HepG2 (cell line): Measurements from ENCODE around the gene CGNL1. TPM values are rescaled to one million over a fixed set of nuclear protein-coding genes. Genes with fewer than 3 reads are reported as not detected.

Experiments used
- ATAD3A ChIP-seq: sonication (generic); formaldehyde crosslinking; IDR thresholded peaks from 2 replicates; pipeline ENCODE4 v1.4.0; 2020; ENCODE audit warnings: missing genetic modification reagents
- ATF1 ChIP-seq: IDR thresholded peaks from 2 replicates; pipeline ENCODE4 v1.6.1; 2016; ENCODE audit warnings: mild to moderate bottlenecking, control low read depth
- HMGXB3 ChIP-seq: sonication (generic); formaldehyde crosslinking; IDR thresholded peaks from 2 replicates; pipeline ENCODE4 v1.4.0; 2020; ENCODE audit warnings: missing genetic modification reagents, borderline replicate concordance
- MTF1 ChIP-seq: sonication (generic); formaldehyde crosslinking; IDR thresholded peaks from 2 replicates; pipeline ENCODE4 v1.5.0; 2020; ENCODE audit warnings: missing genetic modification reagents
- MYNN ChIP-seq: sonication (generic); formaldehyde crosslinking; IDR thresholded peaks from 2 replicates; pipeline ENCODE4 v1.4.0; 2020; ENCODE audit warnings: mild to moderate bottlenecking, low read depth, missing genetic modification reagents
- NCOA2 ChIP-seq: sonication (generic); formaldehyde crosslinking; IDR thresholded peaks from 2 replicates; pipeline ENCODE4 v1.8.0; 2022; ENCODE audit warnings: inconsistent platforms
- NFYB ChIP-seq: sonication (generic); formaldehyde crosslinking; IDR thresholded peaks from 2 replicates; pipeline ENCODE4 v1.4.0; 2020; ENCODE audit warnings: missing genetic modification reagents
- RFXANK ChIP-seq: IDR thresholded peaks from 2 replicates; pipeline ENCODE4 v1.6.1; 2016
- SALL2 ChIP-seq: sonication (generic); formaldehyde crosslinking; IDR thresholded peaks from 2 replicates; pipeline ENCODE4 v1.8.1; 2023; ENCODE audit warnings: mild to moderate bottlenecking, missing genetic modification reagents, inconsistent platforms
- TCF7 ChIP-seq: sonication (generic); IDR thresholded peaks from 2 replicates; pipeline ENCODE4 v1.6.1; 2016; ENCODE audit warnings: antibody characterized with exemption, low read depth
- TP53 ChIP-seq: sonication (generic); formaldehyde crosslinking; conservative IDR thresholded peaks from 2 replicates; pipeline ENCODE4 v1.4.0; 2020; ENCODE audit warnings: missing genetic modification reagents
- ZBTB39 ChIP-seq: sonication (generic); formaldehyde crosslinking; IDR thresholded peaks from 2 replicates; pipeline ENCODE4 v1.5.0; 2020; ENCODE audit warnings: missing genetic modification reagents
- ZNF276 ChIP-seq: sonication (generic); formaldehyde crosslinking; IDR thresholded peaks from 2 replicates; pipeline ENCODE4 v1.4.0; 2020; ENCODE audit warnings: mild to moderate bottlenecking, low read depth, missing genetic modification reagents
- ZNF329 ChIP-seq: sonication (generic); formaldehyde crosslinking; IDR thresholded peaks from 2 replicates; pipeline ENCODE4 v1.9.0; 2021; ENCODE audit warnings: low read depth, mild to moderate bottlenecking, missing genetic modification reagents
- ZNF354B ChIP-seq: sonication (generic); formaldehyde crosslinking; IDR thresholded peaks from 2 replicates; pipeline ENCODE4 v1.8.0; 2022; ENCODE audit warnings: mild to moderate bottlenecking, missing genetic modification reagents
- ZNF770 ChIP-seq: sonication (generic); formaldehyde crosslinking; IDR thresholded peaks from 2 replicates; pipeline ENCODE4 v1.5.0; 2020; ENCODE audit warnings: mild to moderate bottlenecking, missing genetic modification reagents
- ZZZ3 ChIP-seq: sonication (generic); formaldehyde crosslinking; IDR thresholded peaks from 2 replicates; pipeline ENCODE4 v1.4.0; 2020; ENCODE audit warnings: missing genetic modification reagents, mild to moderate bottlenecking, borderline replicate concordance
- polyA plus RNA-seq, 8 experiments: library from polyadenylated mRNA; depleted of rRNA in 3 of 8; stranded (reverse) in 7 of 8; unstranded in 1 of 8; fragments of >200 nt; fragmentation: Illumina TruSeq in 4 of 8; extraction: Trizol in 4 of 8; gene quantifications; 2 replicates each; pipeline versions ENCODE4 v1.2.1 to v1.2.3, GENCODE V29; 2011 to 2016; ENCODE audit warnings: low read depth in 4 of 8, missing spikeins in 1 of 8, mixed read lengths in 1 of 8; ENCODE audit not compliant: insufficient read depth in 1 of 8
- total RNA-seq, 5 experiments: library from RNA; depleted of rRNA; stranded (reverse); fragments of >200 nt; fragmentation: Illumina TruSeq; extraction: Trizol; gene quantifications; 2 replicates each; pipeline ENCODE4 v1.2.3, GENCODE V29; 2016; ENCODE audit warnings: low read depth in 1 of 5
- TF ChIP-seq, protein P1 (sequence below): sonication (generic); formaldehyde crosslinking; IDR thresholded peaks from 2 replicates; pipeline ENCODE4 v1.4.0; 2020; ENCODE audit warnings: missing genetic modification reagents

CGNL1 gene
- total and polyA plus RNA-seq, 2 of the 13 experiments (the other 11 are each of a cell fraction or from before 2014, with no cell fraction given): 5.6 to 15.6 TPM

- TF ChIP-seq ZBTB39: 0 out of 2 replicates have a peak, but pooled peaks have one; percentile 23
- TF ChIP-seq NCOA2: peak; percentile 82; the same call in 1 of the 2 replicates
- TF ChIP-seq SALL2 (CRISPR knock-in tag): peak; percentile 51; the same call in 1 of the 2 replicates
- TF ChIP-seq, protein P1, sequence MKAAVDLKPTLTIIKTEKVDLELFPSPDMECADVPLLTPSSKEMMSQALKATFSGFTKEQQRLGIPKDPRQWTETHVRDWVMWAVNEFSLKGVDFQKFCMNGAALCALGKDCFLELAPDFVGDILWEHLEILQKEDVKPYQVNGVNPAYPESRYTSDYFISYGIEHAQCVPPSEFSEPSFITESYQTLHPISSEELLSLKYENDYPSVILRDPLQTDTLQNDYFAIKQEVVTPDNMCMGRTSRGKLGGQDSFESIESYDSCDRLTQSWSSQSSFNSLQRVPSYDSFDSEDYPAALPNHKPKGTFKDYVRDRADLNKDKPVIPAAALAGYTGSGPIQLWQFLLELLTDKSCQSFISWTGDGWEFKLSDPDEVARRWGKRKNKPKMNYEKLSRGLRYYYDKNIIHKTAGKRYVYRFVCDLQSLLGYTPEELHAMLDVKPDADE: peak; percentile 67; the same call in 1 of the 2 replicates
- no peak for TF ChIP-seq ZNF329
- TF ChIP-seq ATAD3A (CRISPR knock-in tag): no peak
- TF ChIP-seq ZNF770 (CRISPR knock-in tag): no peak
- peak; percentile 78 for TF ChIP-seq HMGXB3
- no peak for TF ChIP-seq MTF1 (CRISPR knock-in tag)
- TF ChIP-seq ZNF276 (CRISPR knock-in tag): peak; percentile 87
- peak; percentile 60 for TF ChIP-seq ATF1 (CRISPR knock-in tag)
- peak; percentile 49; the same call in 1 of the 2 replicates for TF ChIP-seq TCF7
- peak; percentile 93; the same call in 1 of the 2 replicates for TF ChIP-seq ZZZ3 (CRISPR knock-in tag)
- no peak for TF ChIP-seq ZNF354B (CRISPR knock-in tag)
- TF ChIP-seq NFYB: no peak
- TF ChIP-seq RFXANK (CRISPR knock-in tag): no peak
- TF ChIP-seq MYNN (CRISPR knock-in tag): 0 out of 2 replicates have a peak, but pooled peaks have one; percentile 90
- no peak; the same call in 1 of the 2 replicates for TF ChIP-seq TP53 (CRISPR knock-in tag)
These were observed 101.6 kb downstream of the CGNL1 start (continued) for GRCh38 chr15:57477736-57478522.
